Vagina (tissue), 2 donors: ENCODE data around the gene SLC35F1. TPM values are rescaled to one million over a fixed set of nuclear protein-coding genes. Genes with fewer than 3 reads are reported as not detected.

Source experiments
- DNase-seq, 2 donors: peaks; one replicate each; pipeline ENCODE4 v3.0.0-alpha.2; 2017; ENCODE audit errors: extremely low spot score in 2 of 2
- H3K27ac ChIP-seq: fragments of 200-600 bp; sonication (generic); one replicate; pipeline ENCODE4 v1.5.1; 2019
- H3K27me3 ChIP-seq: fragments of 200-600 bp; sonication (generic); one replicate; pipeline ENCODE4 v1.5.1; 2019
- H3K36me3 ChIP-seq, 2 donors: fragments of 200-600 bp; sonication (generic); one replicate each; pipeline ENCODE4 v1.5.1; 2017 to 2019
- H3K4me1 ChIP-seq: fragments of 200-600 bp; sonication (generic); one replicate; pipeline ENCODE4 v1.5.1; 2019
- H3K4me3 ChIP-seq, 2 donors: fragments of 200-600 bp; sonication (generic); 1 replicate in 1 of 2; 2 replicates in 1 of 2; pipeline ENCODE4 v1.5.1; 2016 to 2019
- H3K9me3 ChIP-seq: fragments of 200-600 bp; sonication (generic); one replicate; pipeline ENCODE4 v1.5.1; 2019
- POLR2A ChIP-seq, 2 donors: fragments of 450-650 bp; IDR thresholded peaks; one replicate each; pipeline ENCODE4 v1.6.1; 2017; ENCODE audit warnings: antibody characterized with exemption in 2 of 2, mild to moderate bottlenecking in 2 of 2, moderate library complexity in 2 of 2
- POLR2AphosphoS5 ChIP-seq, 2 donors: sonication (generic); formaldehyde crosslinking; IDR thresholded peaks; one replicate each; pipeline ENCODE4 v1.9.0; 2017; ENCODE audit warnings: antibody characterized with exemption in 2 of 2, mild to moderate bottlenecking in 2 of 2, low read depth in 1 of 2; ENCODE audit not compliant: insufficient read depth in 1 of 2
- intact Hi-C: fragments of 100-400 bp; cut with DNase I; formaldehyde crosslinking; loops from one replicate; pipeline ENCODE4 v1.15.1; 2023
- total RNA-seq: library from RNA; depleted of rRNA; stranded (reverse); fragments of >200 nt; gene quantifications from one replicate; pipeline ENCODE4 v1.2.3, GENCODE V29; 2016
- TF ChIP-seq, protein P1 (sequence below), 3 experiments: fragments of 450-650 bp in 2 of 3; fragments of 200-600 bp in 1 of 3; sonication (generic) in 1 of 3; IDR thresholded peaks; one replicate each; pipeline ENCODE4 v1.5.1; 2017 to 2019; ENCODE audit warnings: antibody characterized with exemption in 3 of 3, mild to moderate bottlenecking in 2 of 3, moderate library complexity in 2 of 3

SLC35F1 gene
- total RNA-seq, 1 donor from 2014 or later = 2.7 TPM

- H3K27me3 ChIP-seq = no peaks in the 10 kb centered on the region
- no peaks in the 10 kb centered on the region for H3K9me3 ChIP-seq
- DNase-seq = no peak
- no peaks in the 10 kb centered on the region for H3K36me3 ChIP-seq
- intact Hi-C loops = loop anchor here (5.0 to 10.0 kb wide), 2 partner anchors 42 to 220 kb away; no protein-coding TSS in a partner anchor
- H3K4me1 ChIP-seq = no peaks in the 10 kb centered on the region
- H3K27ac ChIP-seq = no peak overlapping the region
- H3K4me3 ChIP-seq = no peak overlapping the region
- TF ChIP-seq POLR2AphosphoS5 (IDR thresholded peaks at IDR 0.05; ENCODE audit: insufficient read depth in 1 of 2, low read depth in 1 of 2) (no peak), POLR2A (IDR thresholded peaks at IDR 0.05) (no peak)
- TF ChIP-seq, protein P1, sequence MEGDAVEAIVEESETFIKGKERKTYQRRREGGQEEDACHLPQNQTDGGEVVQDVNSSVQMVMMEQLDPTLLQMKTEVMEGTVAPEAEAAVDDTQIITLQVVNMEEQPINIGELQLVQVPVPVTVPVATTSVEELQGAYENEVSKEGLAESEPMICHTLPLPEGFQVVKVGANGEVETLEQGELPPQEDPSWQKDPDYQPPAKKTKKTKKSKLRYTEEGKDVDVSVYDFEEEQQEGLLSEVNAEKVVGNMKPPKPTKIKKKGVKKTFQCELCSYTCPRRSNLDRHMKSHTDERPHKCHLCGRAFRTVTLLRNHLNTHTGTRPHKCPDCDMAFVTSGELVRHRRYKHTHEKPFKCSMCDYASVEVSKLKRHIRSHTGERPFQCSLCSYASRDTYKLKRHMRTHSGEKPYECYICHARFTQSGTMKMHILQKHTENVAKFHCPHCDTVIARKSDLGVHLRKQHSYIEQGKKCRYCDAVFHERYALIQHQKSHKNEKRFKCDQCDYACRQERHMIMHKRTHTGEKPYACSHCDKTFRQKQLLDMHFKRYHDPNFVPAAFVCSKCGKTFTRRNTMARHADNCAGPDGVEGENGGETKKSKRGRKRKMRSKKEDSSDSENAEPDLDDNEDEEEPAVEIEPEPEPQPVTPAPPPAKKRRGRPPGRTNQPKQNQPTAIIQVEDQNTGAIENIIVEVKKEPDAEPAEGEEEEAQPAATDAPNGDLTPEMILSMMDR (IDR thresholded peaks at IDR 0.05) = no peak
Measured at GRCh38 chr6:118284736-118285360, 377.8 kb downstream of the SLC35F1 start.

- no peaks in the 10 kb centered on the region for H3K9me3 ChIP-seq
- H3K27ac ChIP-seq = no peak overlapping the region
- no peak for DNase-seq
- H3K27me3 ChIP-seq = no peaks in the 10 kb centered on the region
- H3K4me3 ChIP-seq = no peak overlapping the region
- intact Hi-C loops = loop anchor here (5.0 to 10.0 kb wide), 2 partner anchors 42 to 219 kb away; no protein-coding TSS in a partner anchor
- TF ChIP-seq POLR2A (IDR thresholded peaks at IDR 0.05) (no peak), POLR2AphosphoS5 (IDR thresholded peaks at IDR 0.05; ENCODE audit: insufficient read depth in 1 of 2, low read depth in 1 of 2) (no peak)
- TF ChIP-seq, protein P1 (IDR thresholded peaks at IDR 0.05) = no peak
- H3K4me1 ChIP-seq = no peaks in the 10 kb centered on the region
- H3K36me3 ChIP-seq = no peaks in the 10 kb centered on the region
Measured at GRCh38 chr6:118285791-118286190, 378.7 kb downstream of the SLC35F1 start.

DNA sequence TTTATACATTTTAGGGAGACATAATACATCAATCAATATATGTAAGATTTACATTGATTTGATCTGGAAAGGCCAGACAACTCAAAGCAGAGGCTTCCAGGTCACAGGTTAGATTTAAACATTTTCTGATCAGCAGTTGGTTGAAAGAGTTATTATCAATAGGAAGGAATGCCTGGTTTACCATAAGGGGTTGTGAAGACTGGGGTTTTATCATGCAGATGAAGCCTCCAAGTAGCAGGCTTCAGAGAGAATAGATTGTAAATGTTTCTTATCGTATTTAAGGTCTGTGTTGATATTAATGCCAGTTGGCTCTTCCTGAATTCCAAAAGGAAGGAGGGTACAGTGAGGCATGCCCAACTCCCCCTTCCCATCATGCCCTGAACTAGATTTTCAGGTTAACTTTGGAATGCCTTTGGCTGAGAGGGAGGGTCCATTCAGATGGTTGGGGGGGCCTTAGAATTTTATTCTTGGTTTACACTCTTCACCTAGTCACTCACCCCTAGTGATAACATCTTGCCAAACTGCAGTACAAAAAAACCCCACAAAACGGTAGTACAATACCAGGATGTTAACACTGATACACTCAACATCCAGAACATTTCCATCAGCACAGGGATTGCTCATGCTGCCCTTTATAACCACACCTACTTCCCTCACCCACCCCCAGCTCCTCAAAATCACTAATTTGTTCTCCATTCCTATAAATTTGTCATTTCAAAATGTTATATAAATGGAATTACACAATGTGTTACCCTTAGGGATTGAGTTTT, 381.5 kb downstream of the SLC35F1 start:
- TF ChIP-seq POLR2A (IDR thresholded peaks at IDR 0.05) = no peak
- TF ChIP-seq, protein P1 (IDR thresholded peaks at IDR 0.05) = no peak
- no peak for TF ChIP-seq POLR2AphosphoS5 (IDR thresholded peaks at IDR 0.05; ENCODE audit: insufficient read depth in 1 of 2, low read depth in 1 of 2)
- intact Hi-C loops = loop anchor here (5.0 to 10.0 kb wide), 2 partner anchors 39 to 216 kb away; no protein-coding TSS in a partner anchor
- no peaks in the 10 kb centered on the region for H3K4me1 ChIP-seq

DNA sequence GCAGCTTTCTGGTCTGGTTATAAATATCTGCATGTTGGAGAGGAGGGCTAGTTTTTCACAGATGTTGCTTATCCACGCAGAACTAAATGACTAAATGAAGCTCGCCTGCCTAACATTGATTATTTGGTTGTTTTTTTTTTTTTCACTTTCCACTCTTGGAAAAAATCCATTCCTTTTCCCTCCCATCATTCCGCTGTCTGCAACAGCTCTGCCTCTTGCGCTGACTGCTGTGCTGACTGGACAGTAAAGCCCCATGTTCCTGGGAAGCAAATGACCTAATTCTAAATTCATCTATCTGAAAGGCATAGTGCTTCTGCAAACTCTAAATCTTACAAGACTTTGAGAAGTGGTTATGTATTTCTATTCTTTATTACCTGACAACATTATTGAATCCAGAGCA, 385.5 kb downstream of the SLC35F1 start:
- no peaks in the 10 kb centered on the region for H3K27me3 ChIP-seq
- TF ChIP-seq POLR2A (IDR thresholded peaks at IDR 0.05) (no peak), POLR2AphosphoS5 (IDR thresholded peaks at IDR 0.05; ENCODE audit: insufficient read depth in 1 of 2, low read depth in 1 of 2) (no peak)
- TF ChIP-seq, protein P1 (IDR thresholded peaks at IDR 0.05) = no peak
- intact Hi-C loops = no loop called here
- no peak overlapping the region for H3K4me3 ChIP-seq
- no peak for DNase-seq
- H3K27ac ChIP-seq = no peak overlapping the region
- no peaks in the 10 kb centered on the region for H3K36me3 ChIP-seq
- no peaks in the 10 kb centered on the region for H3K4me1 ChIP-seq
- H3K9me3 ChIP-seq = no peaks in the 10 kb centered on the region

More for the DNA sequence above, 381.5 kb downstream of the SLC35F1 start:
- Histone ChIP-seq H3K36me3 (no peaks in the 10 kb centered on the region), H3K27me3 (no peaks in the 10 kb centered on the region), H3K4me3 (no peak overlapping the region), H3K27ac (no peak overlapping the region), H3K9me3 (no peaks in the 10 kb centered on the region)
- DNase-seq = no peak
